ENCODE measurements around the gene IQCB1.
"Not testable (repeated sequence)": the region's sequence is repeated elsewhere in the genome, so short reads cannot be mapped to it uniquely, and the experiment has no call there.

The IQCB1 gene, protein sequence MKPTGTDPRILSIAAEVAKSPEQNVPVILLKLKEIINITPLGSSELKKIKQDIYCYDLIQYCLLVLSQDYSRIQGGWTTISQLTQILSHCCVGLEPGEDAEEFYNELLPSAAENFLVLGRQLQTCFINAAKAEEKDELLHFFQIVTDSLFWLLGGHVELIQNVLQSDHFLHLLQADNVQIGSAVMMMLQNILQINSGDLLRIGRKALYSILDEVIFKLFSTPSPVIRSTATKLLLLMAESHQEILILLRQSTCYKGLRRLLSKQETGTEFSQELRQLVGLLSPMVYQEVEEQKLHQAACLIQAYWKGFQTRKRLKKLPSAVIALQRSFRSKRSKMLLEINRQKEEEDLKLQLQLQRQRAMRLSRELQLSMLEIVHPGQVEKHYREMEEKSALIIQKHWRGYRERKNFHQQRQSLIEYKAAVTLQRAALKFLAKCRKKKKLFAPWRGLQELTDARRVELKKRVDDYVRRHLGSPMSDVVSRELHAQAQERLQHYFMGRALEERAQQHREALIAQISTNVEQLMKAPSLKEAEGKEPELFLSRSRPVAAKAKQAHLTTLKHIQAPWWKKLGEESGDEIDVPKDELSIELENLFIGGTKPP

DNA sequence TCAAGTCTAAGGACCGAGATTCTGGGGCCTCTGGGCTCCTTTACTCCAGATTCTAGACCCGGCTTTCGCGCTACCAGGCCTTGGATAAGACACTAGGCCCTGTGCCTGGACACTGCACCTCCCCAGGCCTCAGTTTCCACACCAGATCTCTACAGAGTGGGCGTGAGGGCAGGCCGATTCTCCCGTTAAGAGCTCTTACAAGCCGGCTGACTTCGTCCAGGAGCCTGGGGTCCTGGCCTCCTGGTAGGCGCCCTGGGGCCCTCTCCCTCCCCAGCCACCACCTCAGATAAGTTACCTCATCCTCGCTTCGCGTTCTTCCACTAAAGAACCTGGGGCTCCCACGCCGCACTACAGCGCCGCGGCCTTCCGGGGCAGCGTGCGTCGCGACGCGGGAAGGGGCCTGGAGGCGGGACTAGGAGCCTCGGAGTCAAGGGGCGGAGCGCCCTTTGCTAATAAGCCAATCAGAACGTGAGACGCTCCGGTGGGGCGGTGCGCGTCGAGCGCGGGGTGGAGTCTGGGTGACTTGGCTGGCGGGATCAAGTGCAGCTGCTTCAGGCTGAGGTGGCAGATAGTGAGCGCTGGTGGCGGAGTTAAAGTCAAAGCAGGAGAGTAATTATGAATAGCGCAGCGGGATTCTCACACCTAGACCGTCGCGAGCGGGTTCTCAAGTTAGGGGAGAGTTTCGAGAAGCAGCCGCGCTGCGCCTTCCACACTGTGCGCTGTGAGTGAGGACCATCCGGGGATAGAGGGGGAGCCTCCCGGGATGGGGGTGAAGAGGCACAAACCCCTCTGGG is at the start of gene IQCB1, which contains the start of gene EAF2:
Gene IQCB1 (minus strand): TSS at position 390 of the 794 bp plus-strand sequence. CDS start 6,100 bp downstream, outside the sequence.
Gene EAF2 (plus strand): TSS at position 539 of the 794 bp plus-strand sequence. CDS start 77 bp downstream, at position 616.
- peak; percentile 77 for DNase-seq (ENCODE audit: low read depth)

DNA sequence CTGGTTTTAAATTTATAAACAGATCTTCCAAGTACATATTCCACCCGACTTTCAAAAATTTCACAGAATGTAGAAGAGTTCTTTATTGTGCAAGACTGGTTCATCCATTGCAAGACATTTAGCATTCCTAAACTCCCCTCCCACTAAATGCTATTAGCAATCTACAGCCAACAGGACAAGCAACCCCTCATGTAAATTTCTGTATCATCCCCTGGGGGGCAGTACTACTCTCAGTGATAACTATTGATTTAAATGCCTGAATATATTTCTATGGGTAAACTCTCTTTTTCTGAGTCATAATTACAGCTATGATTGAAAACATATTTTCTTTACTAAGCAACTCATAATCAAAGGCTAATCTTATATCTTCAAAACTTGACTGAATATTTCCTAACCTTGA is 48.6 kb upstream of the IQCB1 start:
- no peak for DNase-seq (ENCODE audit: low read depth)

DNA sequence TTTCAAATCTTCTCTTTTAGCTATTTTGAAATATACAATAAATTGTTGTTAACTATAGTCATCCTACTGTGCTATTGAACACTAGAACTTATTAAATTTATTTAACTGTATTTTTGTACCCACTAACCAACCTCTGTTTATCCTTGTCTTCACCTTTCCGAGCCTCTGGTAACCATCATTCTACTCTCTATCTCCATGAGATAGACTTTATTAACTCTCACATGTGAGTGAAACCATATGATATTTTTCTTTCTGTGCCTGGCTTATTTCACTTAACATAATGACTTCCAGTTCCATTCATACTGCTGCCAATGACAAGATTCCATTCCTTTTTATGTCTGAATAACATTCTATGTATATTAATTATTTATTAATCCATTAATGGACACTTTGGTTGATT is 43.6 kb upstream of the IQCB1 start:
- no peak for DNase-seq (ENCODE audit: low read depth)

DNA sequence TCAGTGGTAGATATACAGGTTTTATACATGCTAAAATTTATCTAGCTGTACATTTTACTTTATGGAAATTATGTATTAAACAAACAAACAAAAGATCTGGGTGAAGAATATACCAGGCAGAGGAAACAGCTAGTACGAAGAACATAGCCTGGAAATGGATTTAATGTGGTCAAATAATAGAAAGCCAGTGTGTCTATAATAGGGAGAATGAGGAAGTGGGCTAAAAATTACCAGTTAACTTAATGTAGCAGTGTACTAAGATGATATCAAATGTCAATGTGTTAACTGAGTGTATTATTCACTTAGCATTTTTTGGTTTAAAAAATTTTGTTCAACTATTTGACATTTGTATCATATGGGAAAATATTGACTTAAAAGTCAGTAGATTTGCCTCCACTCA is 36.6 kb upstream of the IQCB1 start:
- DNase-seq (ENCODE audit: low read depth) = no peak

DNA sequence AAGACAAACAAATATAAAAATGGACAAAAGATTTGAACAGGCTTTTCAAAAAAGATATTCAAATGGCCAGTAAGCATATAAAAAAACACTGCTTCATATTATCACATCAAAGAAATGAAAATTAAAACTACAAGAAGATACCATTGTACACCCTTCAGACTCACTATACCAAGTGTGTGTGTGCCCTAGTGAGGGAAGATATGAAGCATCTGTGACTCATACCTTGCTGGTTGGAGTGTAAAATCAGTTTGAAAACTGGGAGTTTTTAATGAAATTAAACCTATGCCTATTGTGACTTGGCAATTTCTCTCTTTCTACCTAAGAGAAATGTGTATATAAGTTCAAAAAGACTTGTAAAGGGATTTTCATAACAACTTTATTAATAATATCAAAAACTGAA is 35.9 kb upstream of the IQCB1 start:
- no peak for DNase-seq (ENCODE audit: low read depth)

DNA sequence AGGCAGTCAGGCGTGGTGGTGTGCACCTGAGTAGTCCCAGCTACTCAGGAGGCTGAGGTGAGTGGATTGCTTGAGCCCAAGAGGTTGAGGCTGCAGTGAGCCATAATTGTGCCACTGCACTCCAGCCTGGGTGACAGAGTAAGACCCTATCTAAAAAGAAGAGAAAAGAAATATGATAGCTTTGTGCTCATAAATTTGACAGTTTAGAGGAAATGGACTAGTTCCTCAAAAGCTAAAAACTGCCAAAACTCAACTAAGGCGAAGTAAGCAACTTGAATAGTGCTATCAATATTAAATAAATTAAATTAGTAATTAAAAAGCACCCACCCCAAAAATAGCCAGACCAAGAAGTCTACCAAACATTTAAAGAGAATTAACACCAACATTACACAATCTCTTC is 34.9 kb upstream of the IQCB1 start:
- DNase-seq (ENCODE audit: low read depth) = no peak

DNA sequence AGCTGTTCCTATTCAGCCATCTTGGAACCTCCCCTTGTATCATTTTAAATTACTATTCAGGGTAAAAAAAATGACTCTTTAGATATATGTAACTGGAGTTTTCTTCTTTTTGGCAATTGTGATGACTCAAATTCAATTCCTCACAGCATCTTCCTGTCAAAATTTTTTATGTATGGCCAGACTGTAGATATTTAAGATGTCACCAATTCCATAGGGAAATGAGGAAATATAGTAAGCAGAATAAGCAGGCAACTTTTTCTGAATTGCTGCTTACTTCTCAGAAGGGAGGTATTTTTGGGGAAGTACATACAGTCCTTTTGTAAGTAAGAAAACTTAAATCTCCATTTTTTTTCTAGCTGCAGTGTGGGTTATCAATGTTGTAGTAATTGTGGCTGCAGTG is 28.9 kb upstream of the IQCB1 start:
- DNase-seq (ENCODE audit: low read depth) = no peak

DNA sequence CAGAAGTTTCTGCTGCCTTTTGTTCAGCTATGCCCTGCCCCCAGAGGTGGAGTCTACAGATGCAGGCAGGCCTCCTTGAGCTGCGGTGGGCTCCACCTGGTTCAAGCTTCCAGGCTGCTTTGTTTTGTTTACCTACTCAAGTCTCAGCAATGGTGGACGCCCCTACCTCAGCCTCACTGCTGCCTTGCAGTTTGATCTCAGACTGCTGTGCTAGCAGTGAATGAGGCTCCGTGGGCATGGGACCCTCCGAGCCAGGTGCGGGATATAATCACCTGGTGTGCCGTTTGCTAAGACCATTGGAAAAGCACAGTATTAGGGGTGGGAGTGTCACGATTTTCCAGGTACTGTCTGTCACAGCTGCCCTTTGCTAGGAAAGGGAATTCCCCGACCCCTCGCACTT is 28.4 kb upstream of the IQCB1 start:
- DNase-seq (ENCODE audit: low read depth) = not testable (repeated sequence)

DNA sequence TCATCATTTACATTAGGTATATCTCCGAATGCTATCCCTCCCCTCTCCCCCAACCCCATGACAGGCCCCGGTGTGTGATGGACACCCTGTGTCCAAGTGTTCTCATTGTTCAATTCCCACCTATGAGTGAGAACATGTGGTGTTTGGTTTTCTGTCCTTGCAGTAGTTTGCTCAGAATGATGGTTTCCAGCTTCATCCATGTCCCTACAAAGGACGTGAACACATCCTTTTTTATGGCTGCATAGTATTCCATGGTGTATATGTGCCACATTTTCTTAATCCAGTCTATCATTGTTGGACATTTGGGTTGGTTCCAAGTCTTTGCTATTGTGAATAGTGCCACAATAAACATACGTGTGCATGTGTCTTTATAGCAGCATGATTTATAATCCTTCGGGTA is 22.9 kb upstream of the IQCB1 start:
- not testable (repeated sequence) for DNase-seq (ENCODE audit: low read depth)

DNA sequence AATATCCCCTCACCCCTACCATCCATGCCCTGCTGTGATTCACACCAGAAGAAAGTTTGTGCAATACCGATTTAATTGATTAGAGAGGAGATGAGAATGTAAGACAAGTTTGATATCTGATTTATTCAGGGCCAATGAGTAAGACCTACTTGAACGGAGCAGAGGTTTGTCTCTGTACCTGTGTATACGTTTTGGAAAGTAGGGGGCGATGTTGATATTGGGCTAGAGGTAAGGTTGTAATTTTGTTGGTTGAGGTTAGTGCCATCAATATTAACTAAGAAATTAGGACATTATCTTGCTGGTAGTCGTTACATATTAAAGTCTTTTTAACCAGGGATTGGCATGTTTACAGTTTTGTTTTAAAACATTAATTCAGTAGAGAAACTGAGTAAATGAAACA is 20.7 kb upstream of the IQCB1 start:
- no peak for DNase-seq (ENCODE audit: low read depth)

DNA sequence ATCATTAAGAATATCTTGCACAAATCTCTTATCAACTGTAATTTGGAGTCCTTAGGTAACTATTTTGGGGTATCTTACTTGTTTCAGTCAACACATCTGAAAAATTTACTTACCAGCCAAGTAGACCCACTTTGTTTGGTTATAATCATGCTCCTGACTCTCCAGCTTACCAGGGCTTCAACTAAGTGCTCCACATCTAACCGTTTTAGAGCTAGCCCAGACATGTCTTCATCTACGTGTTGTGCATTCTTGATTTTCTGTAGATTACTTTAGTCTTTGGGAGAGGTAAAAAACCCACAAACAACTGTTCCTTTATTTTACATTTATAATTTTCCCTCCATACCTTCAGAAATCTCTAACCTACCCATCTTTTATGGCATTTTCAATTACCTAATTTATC is 17.4 kb upstream of the IQCB1 start:
- no peak for DNase-seq (ENCODE audit: low read depth)

DNA sequence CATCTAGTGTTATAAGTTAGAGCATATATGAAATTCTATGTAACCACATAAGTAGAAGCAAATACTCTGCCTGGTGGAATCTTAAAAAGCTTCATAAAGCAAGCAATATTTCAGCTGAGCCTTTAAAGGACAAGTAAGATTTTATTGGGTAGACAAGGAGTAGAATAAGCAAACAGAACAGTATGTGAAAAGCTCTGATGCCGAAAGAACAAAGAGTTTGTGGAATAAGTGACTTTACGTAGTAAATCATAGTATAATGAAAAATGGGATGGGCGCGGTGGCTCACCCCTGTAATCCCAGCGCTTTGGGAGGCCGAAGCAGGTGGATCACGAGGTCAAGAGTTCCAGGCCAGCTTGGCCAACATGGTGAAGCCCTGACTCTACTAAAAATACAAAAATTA is 10.0 kb upstream of the IQCB1 start:
- no peak for DNase-seq (ENCODE audit: low read depth)

DNA sequence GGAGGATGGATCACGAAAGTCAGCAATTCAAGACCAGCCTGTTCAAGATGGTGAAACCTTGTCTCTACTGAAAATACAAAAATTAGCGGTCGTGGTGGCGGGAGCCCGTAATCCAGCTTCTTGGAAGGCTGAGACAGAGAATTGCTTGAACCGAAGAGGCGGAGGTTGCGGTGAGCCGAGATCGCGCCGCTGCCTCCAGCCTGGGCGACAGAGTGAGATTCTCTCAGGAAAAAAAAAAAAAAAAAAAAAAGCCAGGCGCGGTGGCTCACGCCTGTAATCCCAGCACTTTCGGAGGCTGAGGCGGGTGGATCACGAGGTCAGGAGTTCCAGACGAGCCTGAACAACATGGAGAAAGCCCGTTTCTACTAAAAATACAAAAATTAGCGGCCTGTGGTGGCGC is 5.1 kb upstream of the IQCB1 start:
- DNase-seq (ENCODE audit: low read depth) = no peak

DNA sequence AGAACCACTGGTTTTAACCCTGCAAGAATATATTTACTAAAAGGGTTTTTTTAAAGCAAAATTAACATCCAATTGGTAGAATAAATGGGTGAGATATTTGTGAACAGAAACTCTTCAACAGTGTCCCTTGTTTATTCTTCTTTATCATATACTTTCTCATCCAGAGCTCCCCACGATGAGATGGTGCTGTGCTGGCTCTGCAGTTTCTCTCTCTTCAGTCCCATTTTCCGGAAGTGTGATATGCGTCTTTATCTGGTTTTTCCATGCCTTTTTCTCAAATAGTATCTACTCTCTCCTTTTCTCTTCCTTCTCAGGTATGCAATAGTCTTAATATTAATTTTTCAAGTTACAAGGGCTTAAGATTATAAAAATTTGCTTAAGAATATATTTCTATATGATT is 1.6 kb upstream of the IQCB1 start:
- no peak for DNase-seq (ENCODE audit: low read depth)

DNA sequence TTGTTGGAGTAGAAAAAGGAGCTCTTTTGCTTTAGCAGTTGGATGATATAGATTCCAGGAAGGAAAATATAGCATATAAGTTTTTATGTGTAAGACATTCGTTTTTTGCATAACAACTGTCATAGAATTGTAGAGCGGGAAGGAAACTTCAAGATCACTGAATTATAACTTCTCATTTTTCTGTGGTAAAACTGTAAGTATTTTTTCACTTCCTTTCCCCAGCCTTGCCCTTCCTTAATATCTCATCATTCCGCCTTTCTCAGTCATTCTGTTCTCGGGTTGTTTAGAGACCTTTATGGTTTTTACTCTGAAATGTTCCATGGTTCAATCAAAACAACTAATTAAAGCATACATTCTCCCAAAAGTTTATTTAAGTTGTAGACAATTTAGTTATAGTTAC is 1.2 kb upstream of the IQCB1 start:
- DNase-seq (ENCODE audit: low read depth) = no peak

DNA sequence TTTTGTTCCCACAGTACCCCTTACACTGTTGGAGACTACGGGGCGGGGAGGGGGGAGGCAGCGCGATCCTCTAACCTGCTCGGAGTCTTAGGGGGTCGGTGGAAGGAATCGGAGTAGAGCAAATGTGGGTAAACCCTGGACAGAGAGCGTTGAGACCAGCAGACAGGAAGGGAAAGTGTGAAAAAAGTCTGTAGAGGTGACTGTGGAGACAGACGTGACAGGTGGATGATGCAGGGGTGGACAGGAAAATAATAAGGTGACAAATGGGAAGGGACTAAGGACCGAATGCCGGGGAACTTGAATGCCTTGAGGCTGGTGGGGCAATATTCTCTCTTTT is 573 bp upstream of the IQCB1 start:
- DNase-seq (ENCODE audit: low read depth) = no peak

DNA sequence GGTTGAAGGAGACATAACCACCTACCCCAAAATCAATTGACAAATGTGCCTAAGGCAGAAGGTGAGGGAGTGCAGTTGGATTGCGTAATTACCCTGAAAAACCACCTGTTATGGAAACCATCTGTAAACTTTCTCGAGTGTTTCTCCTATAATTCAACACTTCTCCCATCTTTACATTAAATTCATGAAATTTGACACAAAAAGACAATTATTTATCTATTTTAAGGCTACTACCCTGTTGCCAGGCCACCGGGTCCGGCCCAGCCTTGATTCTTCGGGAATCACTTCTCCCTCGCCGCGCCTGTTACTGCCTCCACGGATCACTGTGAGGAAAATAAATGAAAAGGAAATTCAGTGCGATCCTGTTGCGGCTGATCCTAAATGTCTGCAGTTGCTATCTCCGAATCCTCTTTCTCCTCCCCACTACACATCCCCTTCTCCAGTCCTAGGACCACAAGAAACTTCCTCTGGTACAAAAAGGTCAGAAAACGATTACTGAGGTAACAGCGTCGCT is 646 bp downstream of the IQCB1 start:
- DNase-seq (ENCODE audit: low read depth) = no peak

DNA sequence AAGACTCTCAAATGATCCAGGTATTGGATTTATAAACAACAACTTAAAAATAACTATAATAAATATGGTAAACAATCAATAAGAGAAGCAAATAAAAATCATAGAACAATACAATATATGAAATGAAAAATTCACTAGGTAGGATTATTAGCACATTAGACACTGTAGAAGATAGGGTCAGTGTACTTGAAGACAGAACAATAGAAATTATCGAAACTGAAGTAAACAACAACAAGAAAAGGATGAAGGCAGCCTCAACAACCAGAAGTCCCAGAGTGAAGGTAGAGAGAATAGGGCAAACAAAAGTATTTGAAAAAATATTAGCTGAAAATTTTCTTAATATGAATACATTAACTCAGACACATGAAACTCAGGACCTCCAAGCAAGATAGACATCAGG is 11.9 kb downstream of the IQCB1 start:
- no peak for DNase-seq (ENCODE audit: low read depth)

DNA sequence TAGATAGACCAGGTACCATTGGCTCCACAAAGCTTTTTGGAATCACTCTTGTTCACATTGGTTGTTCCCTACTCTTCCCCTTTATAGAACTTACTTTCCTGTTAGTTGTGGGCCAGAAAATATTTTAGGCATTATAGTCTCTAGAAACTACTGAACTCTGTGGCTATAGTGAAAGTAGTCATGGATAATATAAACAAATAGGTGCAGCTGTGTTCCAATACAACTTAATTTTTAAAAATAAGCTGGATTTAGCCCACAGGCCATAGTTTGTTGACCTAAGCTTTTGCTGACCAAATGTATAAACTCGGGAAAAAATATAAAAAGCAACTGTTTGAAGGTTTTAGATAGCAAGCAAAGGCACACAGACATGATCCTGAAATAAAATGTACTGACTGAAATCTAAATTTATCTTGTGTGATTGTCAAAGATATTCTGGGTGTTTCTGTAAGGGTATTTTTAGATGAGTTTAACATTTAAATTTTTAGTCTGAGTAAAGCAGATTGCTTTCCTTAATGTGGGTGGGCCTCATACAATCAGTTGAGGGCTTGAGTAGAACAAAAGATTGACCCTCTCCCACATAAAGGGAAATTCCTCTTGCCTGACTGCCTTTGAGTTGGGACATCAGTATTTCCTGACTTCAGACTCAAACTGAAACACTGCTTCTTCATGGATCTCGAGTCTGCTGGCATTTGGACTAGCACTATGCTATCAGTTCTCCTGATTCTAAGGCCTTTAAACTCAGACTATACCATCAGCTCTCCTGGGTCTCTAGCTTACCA is 13.2 kb downstream of the IQCB1 start:
- DNase-seq (ENCODE audit: low read depth) = no peak

DNA sequence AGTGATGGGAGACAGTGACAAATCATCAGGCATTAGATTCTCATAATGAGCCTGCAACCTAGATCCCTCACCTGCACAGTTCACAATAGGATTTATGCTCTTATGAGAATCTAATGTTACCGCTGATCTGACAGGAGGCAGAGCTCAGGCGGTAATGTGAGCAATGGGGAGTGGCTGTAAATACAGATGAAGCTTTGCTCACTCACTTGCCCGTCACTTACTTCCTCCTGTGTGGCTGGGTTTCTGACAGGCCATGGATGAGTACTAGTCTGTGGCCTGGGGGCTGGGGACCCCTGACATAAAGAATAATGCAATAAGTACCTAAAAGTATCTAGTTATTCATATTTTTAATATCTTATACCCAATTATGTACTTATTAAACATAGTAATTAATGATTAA is 15.6 kb downstream of the IQCB1 start:
- no peak for DNase-seq (ENCODE audit: low read depth)

DNA sequence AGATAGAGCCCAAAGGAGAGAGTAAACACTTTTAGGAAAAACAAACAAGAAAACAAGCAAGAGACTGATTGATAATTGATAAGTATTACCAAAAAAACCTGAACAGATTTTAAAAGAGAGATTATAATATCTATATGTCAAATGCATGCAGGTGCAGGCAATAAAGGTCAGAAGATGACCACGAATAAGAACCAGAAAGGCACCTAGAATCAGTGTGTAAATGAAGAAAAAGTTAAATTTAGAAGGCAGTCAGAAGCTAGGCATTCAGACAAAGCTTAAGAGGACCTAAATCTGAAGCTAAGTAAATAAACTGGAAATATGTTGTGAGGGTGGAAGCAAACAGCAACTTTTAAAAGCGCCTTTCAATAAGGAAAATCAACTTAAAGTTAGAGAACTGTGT is 16.3 kb downstream of the IQCB1 start:
- no peak for DNase-seq (ENCODE audit: low read depth)

DNA sequence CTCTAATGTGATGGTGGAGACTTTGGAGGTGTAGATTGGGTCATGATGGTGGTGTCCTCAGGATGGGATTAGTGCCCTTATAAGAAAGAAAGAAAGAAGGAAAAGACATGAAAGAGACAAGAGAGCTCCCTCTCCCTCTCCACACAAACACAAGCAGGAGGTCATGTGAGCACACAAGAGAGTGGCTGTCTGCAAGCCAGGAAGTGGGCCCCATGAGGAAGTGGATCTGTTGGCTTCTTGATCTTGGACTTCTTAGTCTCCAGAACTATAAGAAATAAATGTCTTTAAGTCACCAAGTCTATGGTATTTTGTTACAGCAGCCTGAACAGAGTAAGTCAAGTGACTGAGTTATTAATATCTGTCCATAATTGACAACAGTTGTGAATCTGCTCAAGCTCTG is 17.1 kb downstream of the IQCB1 start:
- no peak for DNase-seq (ENCODE audit: low read depth)

All from stimulated activated CD8-positive, alpha-beta memory T cell treated with anti-CD3 and anti-CD28 coated beads, Interleukin-7, amount 100 ng/mL, for 24 hours (primary cell).